ENCODE measurements around the gene MAP2K5.

Gene MAP2K5

GRCh38 chr15:67805666-67806516 lies 263.4 kb downstream of the MAP2K5 start:
- no peak overlapping the region for H3K4me3 ChIP-seq (ENCODE audit: low read depth, low read length)
- no peak for TF ChIP-seq CTCF (IDR thresholded peaks at IDR 0.05; ENCODE audit: low read depth, low read length)

GRCh38 chr15:67806536-67806935 lies 264.0 kb downstream of the MAP2K5 start:
- TF ChIP-seq CTCF (IDR thresholded peaks at IDR 0.05; ENCODE audit: low read depth, low read length) = no peak
- no peak overlapping the region for H3K4me3 ChIP-seq (ENCODE audit: low read depth, low read length)

- no peak for TF ChIP-seq CTCF (IDR thresholded peaks at IDR 0.05; ENCODE audit: low read depth, low read length)
- no peak overlapping the region for H3K4me3 ChIP-seq (ENCODE audit: low read depth, low read length)
Measured at GRCh38 chr15:67807141-67807540, 264.6 kb downstream of the MAP2K5 start.

- no peak for TF ChIP-seq CTCF (IDR thresholded peaks at IDR 0.05; ENCODE audit: low read depth, low read length)
- H3K4me3 ChIP-seq (ENCODE audit: low read depth, low read length) = no peak overlapping the region
Measured at GRCh38 chr15:67807836-67808235, 265.3 kb downstream of the MAP2K5 start.

GRCh38 chr15:67808821-67809220 lies 266.3 kb downstream of the MAP2K5 start:
- no peak overlapping the region for H3K4me3 ChIP-seq (ENCODE audit: low read depth, low read length)
- no peak for TF ChIP-seq CTCF (IDR thresholded peaks at IDR 0.05; ENCODE audit: low read depth, low read length)

- no peak overlapping the region for H3K4me3 ChIP-seq (ENCODE audit: low read depth, low read length)
Measured at GRCh38 chr15:67809441-67809840, 266.9 kb downstream of the MAP2K5 start.

More at GRCh38 chr15:67809441-67809840, 266.9 kb downstream of the MAP2K5 start:
- no peak for TF ChIP-seq CTCF (IDR thresholded peaks at IDR 0.05; ENCODE audit: low read depth, low read length)

Measured in WI38 (cell line).